ENCODE measurements around the gene GPR137. TPM values are rescaled to one million over a fixed set of nuclear protein-coding genes. Genes with fewer than 3 reads are reported as not detected.

The GPR137 gene
- total and polyA plus RNA-seq, 2 experiments from 2014 or later, result 16.3 to 32.5 TPM

DNA sequence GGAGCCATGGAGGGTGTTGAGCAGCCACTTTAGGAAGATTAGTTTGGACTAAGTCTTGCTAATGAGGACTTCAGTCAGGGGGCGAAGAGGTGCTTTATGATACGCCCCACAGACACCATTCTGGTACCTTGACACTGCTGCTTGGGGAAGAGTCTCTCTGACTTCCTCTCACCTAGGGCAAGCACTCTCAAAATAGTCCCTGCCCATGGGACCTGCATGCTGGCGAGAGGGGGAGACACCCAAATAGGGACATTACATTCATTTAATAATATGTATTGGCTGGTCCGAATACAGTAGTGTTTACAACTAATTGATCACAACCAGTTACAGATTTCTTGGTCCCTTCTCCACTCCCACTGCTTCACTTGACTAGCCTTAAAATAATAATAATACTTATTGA, 10.1 kb downstream of the GPR137 start (continued):
- TF ChIP-seq, protein P1, sequence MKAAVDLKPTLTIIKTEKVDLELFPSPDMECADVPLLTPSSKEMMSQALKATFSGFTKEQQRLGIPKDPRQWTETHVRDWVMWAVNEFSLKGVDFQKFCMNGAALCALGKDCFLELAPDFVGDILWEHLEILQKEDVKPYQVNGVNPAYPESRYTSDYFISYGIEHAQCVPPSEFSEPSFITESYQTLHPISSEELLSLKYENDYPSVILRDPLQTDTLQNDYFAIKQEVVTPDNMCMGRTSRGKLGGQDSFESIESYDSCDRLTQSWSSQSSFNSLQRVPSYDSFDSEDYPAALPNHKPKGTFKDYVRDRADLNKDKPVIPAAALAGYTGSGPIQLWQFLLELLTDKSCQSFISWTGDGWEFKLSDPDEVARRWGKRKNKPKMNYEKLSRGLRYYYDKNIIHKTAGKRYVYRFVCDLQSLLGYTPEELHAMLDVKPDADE (IDR thresholded peaks at IDR 0.05), result no peak
- TF ChIP-seq JUNB (IDR thresholded peaks at IDR 0.05; ENCODE audit: unreplicated experiment) (no peak), REST (IDR thresholded peaks at IDR 0.05; ENCODE audit: unreplicated experiment) (no peak), EZH2phosphoT487 (IDR thresholded peaks at IDR 0.05; ENCODE audit: unreplicated experiment) (no peak), CREB1 (CRISPR knock-in tag; IDR thresholded peaks at IDR 0.05; ENCODE audit: low read depth) (no peak), STAT1 (IDR thresholded peaks at IDR 0.05; ENCODE audit: unreplicated experiment) (no peak)

- TF ChIP-seq CTCF (conservative IDR thresholded peaks at IDR 0.05; ENCODE audit: low read depth in 2 of 2), result no peak
- TF ChIP-seq POLR2AphosphoS5 (IDR thresholded peaks at IDR 0.05; ENCODE audit: low read depth), result no peak
- no peak for TF ChIP-seq CREB1 (CRISPR knock-in tag; IDR thresholded peaks at IDR 0.05; ENCODE audit: low read depth)
- peaks cover 100% of the 10 kb centered on the region for H3K27me3 ChIP-seq (ENCODE audit: insufficient read depth)
- no peak overlapping the region for H3K27ac Mint-ChIP-seq
- H3K4me2 ChIP-seq, result peak overlapping the region; percentile 74; the same call in 1 of the 2 replicates
- peaks cover 20% of the 10 kb centered on the region for H3F3A ChIP-seq (replicated peaks; ENCODE audit: low read depth)
- H3K9me3 Mint-ChIP-seq, result no peaks in the 10 kb centered on the region; the same call in 1 of the 3 replicates
- no peak overlapping the region for H3K4me3 ChIP-seq
- H3K27ac ChIP-seq (ENCODE audit: low read depth), result no peak overlapping the region
- H3K9me2 ChIP-seq (ENCODE audit: insufficient read depth), result no peaks in the 10 kb centered on the region
- H3K36me3 ChIP-seq (ENCODE audit: insufficient read depth), result no peaks in the 10 kb centered on the region
- no peaks in the 10 kb centered on the region for H3K79me2 ChIP-seq (replicated peaks; ENCODE audit: insufficient read depth)
- H3K4me1 Mint-ChIP-seq, result peaks cover 13% of the 10 kb centered on the region
- peaks cover 16% of the 10 kb centered on the region for H4K20me1 ChIP-seq (replicated peaks; ENCODE audit: insufficient read depth)
- ATAC-seq (no peak), DNase-seq (ENCODE audit: low spot score) (no peak)
- no peaks in the 10 kb centered on the region; the same call in 2 of the 3 replicates for H3K36me3 Mint-ChIP-seq (ENCODE audit: low read depth)
- peaks cover 93% of the 10 kb centered on the region for H3K27me3 Mint-ChIP-seq (ENCODE audit: insufficient read depth, low read depth, poor library complexity)
- H2AFZ ChIP-seq, result no peak overlapping the region
- peaks cover 7% of the 10 kb centered on the region; the same call in 1 of the 2 replicates for H3K4me1 ChIP-seq (ENCODE audit: insufficient read depth)
- H3K4me3 Mint-ChIP-seq, result no peak overlapping the region
Observed at GRCh38 chr11:64296236-64296635, 10.6 kb downstream of the GPR137 start.

Data from GM23338 (cell line).